Liver (tissue), 9 donors: Measurements from ENCODE around the gene MCCC1. TPM values are rescaled to one million over a fixed set of nuclear protein-coding genes. Genes with fewer than 3 reads are reported as not detected.

Experiments
- DNase-seq: peaks from one replicate; pipeline ENCODE4 v3.0.0-alpha.2; 2017; ENCODE audit warnings: low spot score
- H3K27ac ChIP-seq, 2 donors: one replicate each; pipeline ENCODE4 v1.7.0; 2013; ENCODE audit warnings: inconsistent platforms in 2 of 2, low read length in 2 of 2, control low read depth in 1 of 2, low read depth in 1 of 2, mild to moderate bottlenecking in 1 of 2
- H3K27me3 ChIP-seq, 4 donors: one replicate each; pipeline versions ENCODE4 v1.6.1 to v1.7.0; 2013; ENCODE audit warnings: low read length in 3 of 4, inconsistent platforms in 1 of 4, mild to moderate bottlenecking in 1 of 4, moderate library complexity in 1 of 4; ENCODE audit not compliant: control insufficient read depth in 4 of 4, insufficient read depth in 4 of 4
- H3K36me3 ChIP-seq, 4 donors: one replicate each; pipeline versions ENCODE4 v1.6.1 to v1.7.0; 2013; ENCODE audit warnings: low read length in 3 of 4, mild to moderate bottlenecking in 3 of 4, low read depth in 1 of 4, moderate library complexity in 1 of 4; ENCODE audit not compliant: control insufficient read depth in 4 of 4, insufficient read depth in 3 of 4
- H3K4me1 ChIP-seq, 4 donors: one replicate each; pipeline versions ENCODE4 v1.6.1 to v1.7.0; 2013; ENCODE audit warnings: low read length in 3 of 4, mild to moderate bottlenecking in 3 of 4, moderate library complexity in 1 of 4; ENCODE audit not compliant: control insufficient read depth in 4 of 4, insufficient read depth in 4 of 4
- H3K4me3 ChIP-seq, 3 donors: one replicate each; pipeline versions ENCODE4 v1.6.1 to v1.7.0; 2013; ENCODE audit warnings: low read length in 3 of 3, control low read depth in 1 of 3, low read depth in 1 of 3, mild to moderate bottlenecking in 1 of 3
- H3K9ac ChIP-seq, 2 donors: one replicate each; pipeline ENCODE4 v1.7.0; 2013; ENCODE audit warnings: low read length in 2 of 2, mild to moderate bottlenecking in 2 of 2, moderate library complexity in 2 of 2, control low read depth in 1 of 2, low read depth in 1 of 2
- H3K9me3 ChIP-seq, 4 donors: one replicate each; pipeline versions ENCODE4 v1.6.1 to v1.7.0; 2013; ENCODE audit warnings: low read length in 3 of 4; ENCODE audit not compliant: control insufficient read depth in 4 of 4
- ATF3 ChIP-seq: IDR thresholded peaks from 2 replicates; pipeline ENCODE4 v1.6.1; 2016; ENCODE audit warnings: antibody characterized with exemption
- FOXA2 ChIP-seq: IDR thresholded peaks from 2 replicates; pipeline ENCODE4 v1.6.1; 2016; ENCODE audit warnings: antibody characterized with exemption
- GABPA ChIP-seq, 2 donors: IDR thresholded peaks in 1 of 2; conservative IDR thresholded peaks in 1 of 2; 2 replicates each; pipeline ENCODE4 v1.6.1; 2016; ENCODE audit warnings: antibody characterized with exemption in 2 of 2, mild to moderate bottlenecking in 1 of 2, moderate library complexity in 1 of 2
- HNF4A ChIP-seq, 2 donors: conservative IDR thresholded peaks; 2 replicates each; pipeline ENCODE4 v1.6.1; 2016; ENCODE audit warnings: antibody characterized with exemption in 2 of 2, mild to moderate bottlenecking in 2 of 2
- HNF4G ChIP-seq: IDR thresholded peaks from 2 replicates; pipeline ENCODE4 v1.6.1; 2016; ENCODE audit warnings: antibody characterized with exemption
- JUND ChIP-seq, 2 donors: IDR thresholded peaks; 2 replicates each; pipeline ENCODE4 v1.6.1; 2016; ENCODE audit warnings: antibody characterized with exemption in 2 of 2
- REST ChIP-seq: IDR thresholded peaks from 2 replicates; pipeline ENCODE4 v1.6.1; 2016; ENCODE audit warnings: antibody characterized with exemption, mild to moderate bottlenecking
- RXRA ChIP-seq, 2 donors: IDR thresholded peaks; 2 replicates each; pipeline ENCODE4 v1.6.1; 2017 to 2018; ENCODE audit warnings: antibody characterized with exemption in 2 of 2, mild to moderate bottlenecking in 1 of 2
- SP1 ChIP-seq: IDR thresholded peaks from 2 replicates; pipeline ENCODE4 v1.6.1; 2018; ENCODE audit warnings: antibody characterized with exemption, mild to moderate bottlenecking
- WGBS: extraction: QIAGEN DNeasy Blood & Tissue Kit; methylation state at CpG from one replicate; pipeline ENCODE4 v1.1.7; 2013; 5-methylcytosine and 5-hydroxymethylcytosine counted together
- polyA plus RNA-seq, 2 donors: library from polyadenylated mRNA; stranded (reverse) in 1 of 2; unstranded in 1 of 2; fragments of 200-250 nt in 1 of 2; fragments of >200 nt in 1 of 2; fragmentation: Nextera tagmentation in 1 of 2; extraction: Ambion mirVana in 1 of 2; gene quantifications; one replicate each; pipeline versions ENCODE4 v1.2.1 to v1.2.3, GENCODE V29; 2013 to 2015
- total RNA-seq, 2 donors: library from RNA; depleted of rRNA; stranded (reverse); fragments of >200 nt; gene quantifications; one replicate each; pipeline ENCODE4 v1.2.3, GENCODE V29; 2014
- donor health status: healthy.
- donor health status: healthy.
- donor health status: healthy.
- donor health status: healthy.
- donor health status: healthy.

The MCCC1 gene
- total and polyA plus RNA-seq, 4 donors = 23.4 to 40.0 (median 34.5) TPM

GRCh38 chr3:182970811-182971418, 128.4 kb downstream of the MCCC1 start (continued):
- TF ChIP-seq REST (peak; percentile 82), SP1 (peak; percentile 99), ATF3 (no peak), FOXA2 (peak; percentile 33)

GRCh38 chr3:182969853-182970252, 129.4 kb downstream of the MCCC1 start:
- Histone ChIP-seq H3K9ac (no peak overlapping the region), H3K4me1 (peaks cover 17 to 44% (median 29%) of the 10 kb centered on the region in 4 donors), H3K4me3 (no peak overlapping the region), H3K27ac (no peak overlapping the region), H3K27me3 (no peaks in the 10 kb centered on the region), H3K9me3 (no peaks in the 10 kb centered on the region), H3K36me3 (no peaks in the 10 kb centered on the region)
- no peak for TF ChIP-seq JUND (IDR thresholded peaks at IDR 0.05)
- no peak for TF ChIP-seq GABPA (IDR thresholded peaks at IDR 0.05 in 1 of 2, conservative IDR thresholded peaks at IDR 0.05 in 1 of 2)
- no peak for DNase-seq
- 87% methylated on average over 7 of the region's 7 CpGs for WGBS

- Histone ChIP-seq H3K4me1 (peaks cover 17 to 44% (median 29%) of the 10 kb centered on the region in 4 donors), H3K4me3 (no peak overlapping the region), H3K27me3 (no peaks in the 10 kb centered on the region), H3K9me3 (no peaks in the 10 kb centered on the region), H3K9ac (no peak overlapping the region), H3K27ac (no peak overlapping the region), H3K36me3 (no peaks in the 10 kb centered on the region)
- no peak for DNase-seq
- TF ChIP-seq GABPA (IDR thresholded peaks at IDR 0.05 in 1 of 2, conservative IDR thresholded peaks at IDR 0.05 in 1 of 2) (no peak), JUND (IDR thresholded peaks at IDR 0.05) (no peak), REST (no peak), ATF3 (no peak), HNF4G (no peak), HNF4A (conservative IDR thresholded peaks at IDR 0.05) (no peak), RXRA (IDR thresholded peaks at IDR 0.05) (no peak)
Observed at GRCh38 chr3:182969277-182969676, 130.0 kb downstream of the MCCC1 start.
